HPDE6-E6E7 (cell line): ENCODE results near the gene SMURF2.

Experiments
- DNase-seq: peaks from one replicate; pipeline ENCODE4 v3.0.0; 2011; ENCODE audit warnings: missing footprints; ENCODE audit errors: extremely low spot score

SMURF2 gene

DNA sequence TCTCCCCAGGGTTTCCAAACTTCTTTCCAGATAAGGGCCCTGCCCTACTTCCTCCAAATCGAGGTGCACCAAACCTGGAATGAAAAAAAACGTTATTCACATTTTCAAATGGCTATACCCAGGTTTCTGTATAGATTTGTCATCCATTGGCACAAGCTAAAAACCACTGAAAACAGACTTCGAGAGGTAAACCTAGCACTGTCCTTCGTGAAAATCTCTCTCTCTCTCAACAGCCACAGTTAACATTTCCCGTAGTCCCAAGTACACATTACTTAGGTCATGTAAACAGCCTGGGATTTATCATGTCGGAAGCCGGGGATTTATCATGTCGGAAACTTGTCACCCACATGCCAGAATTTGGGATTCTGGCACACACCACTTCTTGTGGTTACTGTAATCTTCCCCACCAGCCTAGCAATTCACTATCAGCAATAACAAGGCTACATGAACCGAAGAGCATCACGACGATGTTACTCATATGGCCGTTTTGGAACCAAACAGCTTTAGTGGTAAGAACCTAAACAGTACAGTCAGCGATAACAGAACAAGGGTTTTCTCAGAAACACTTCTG, 157.3 kb downstream of the SMURF2 start:
- DNase-seq = no peak

DNA sequence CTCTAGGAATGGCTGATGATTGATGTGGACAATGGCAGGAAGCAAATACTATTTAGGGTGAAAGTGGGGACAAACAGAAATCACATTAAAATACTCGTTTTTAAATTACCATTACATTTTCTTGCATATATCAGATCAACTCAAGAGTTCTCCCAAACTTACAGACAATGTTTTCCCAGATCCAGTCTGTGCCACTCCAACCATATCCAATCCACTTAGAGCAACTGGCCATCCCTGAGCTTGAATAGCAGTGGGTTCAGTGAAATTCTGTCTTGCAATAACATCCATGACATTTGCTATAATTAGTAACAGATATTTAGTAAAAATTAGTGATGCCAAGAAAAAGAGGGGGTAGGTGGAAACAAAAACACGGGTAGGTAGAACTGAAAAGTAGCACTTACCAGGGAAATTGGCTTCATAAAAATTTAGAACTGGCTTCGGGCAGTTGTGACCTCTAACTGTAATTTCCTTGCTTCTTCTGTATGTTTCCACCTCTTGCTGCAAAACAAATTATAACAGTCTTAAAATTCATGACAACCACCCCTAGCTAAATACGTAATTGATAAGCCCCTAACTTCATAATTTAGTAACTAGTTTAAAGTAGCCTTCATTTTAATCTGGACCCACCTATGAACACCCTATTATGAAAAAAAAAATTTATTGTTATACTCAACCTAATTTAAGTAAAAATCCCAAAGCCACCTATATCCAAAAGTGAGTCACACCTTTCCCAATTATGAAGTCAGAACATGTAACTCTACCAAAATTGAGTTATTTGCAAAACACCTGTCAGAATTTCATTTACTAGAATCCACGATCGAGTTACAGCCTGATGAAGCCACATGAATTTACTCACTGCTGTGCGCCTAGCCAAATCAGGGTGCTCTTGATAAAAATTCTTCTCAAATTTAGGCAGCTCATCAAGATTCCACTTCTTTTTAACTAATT, 158.0 kb downstream of the SMURF2 start:
- DNase-seq = no peak

DNA sequence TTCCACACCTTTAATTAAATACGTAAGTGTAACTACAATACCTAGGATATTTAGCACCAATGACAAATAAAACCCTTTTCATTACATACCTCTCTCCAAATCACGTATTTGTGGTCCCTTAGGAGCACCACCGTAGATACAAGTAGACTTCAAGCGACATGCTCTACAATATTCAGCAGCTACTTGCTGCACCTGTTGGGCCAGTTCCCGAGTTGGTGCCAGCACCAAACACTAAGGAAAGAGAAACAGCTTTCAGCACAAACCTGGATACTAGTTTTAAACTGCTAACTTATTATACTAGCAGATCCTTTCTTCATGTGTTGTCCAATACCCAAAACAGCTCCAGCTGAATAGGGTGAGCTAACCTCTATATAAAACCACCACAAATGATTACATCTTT, 158.8 kb downstream of the SMURF2 start:
- no peak for DNase-seq

DNA sequence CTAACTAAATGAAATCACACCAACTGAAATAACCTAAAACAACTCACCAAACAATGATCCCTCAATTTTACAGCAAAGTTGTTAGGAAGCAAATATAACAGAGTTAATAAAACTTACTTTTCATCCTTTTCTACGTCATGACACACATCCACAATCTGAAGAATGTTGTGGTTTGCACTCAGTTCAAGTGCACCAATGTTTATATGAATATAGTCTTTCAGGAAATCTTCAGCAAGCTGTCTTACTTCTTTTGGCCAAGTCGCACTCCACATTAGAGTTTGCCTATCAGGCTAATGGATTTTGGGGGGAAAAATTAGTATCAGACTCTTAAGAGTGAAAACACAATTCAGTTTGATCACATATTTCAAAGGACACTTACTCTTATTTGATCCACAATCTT, 159.3 kb downstream of the SMURF2 start:
- DNase-seq = no peak

DNA sequence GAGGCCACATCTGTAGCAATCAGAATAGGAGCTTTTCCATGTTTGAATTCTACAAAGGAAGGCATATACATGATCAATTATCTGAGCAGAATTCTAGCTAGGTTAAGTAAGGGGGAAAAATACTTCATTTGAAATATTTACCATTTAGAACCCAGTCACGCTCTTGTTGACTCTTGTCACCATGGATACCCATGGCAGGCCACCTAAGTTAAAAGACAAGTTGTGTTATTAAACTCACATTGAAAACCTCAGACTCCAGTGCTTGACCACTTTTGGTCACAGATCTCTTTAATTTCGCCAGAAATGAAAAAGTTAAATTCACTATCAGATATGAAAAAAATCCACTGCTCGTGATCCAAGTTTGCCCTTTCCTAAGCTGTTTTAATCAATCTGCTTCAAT, 160.1 kb downstream of the SMURF2 start:
- DNase-seq = no peak

DNA sequence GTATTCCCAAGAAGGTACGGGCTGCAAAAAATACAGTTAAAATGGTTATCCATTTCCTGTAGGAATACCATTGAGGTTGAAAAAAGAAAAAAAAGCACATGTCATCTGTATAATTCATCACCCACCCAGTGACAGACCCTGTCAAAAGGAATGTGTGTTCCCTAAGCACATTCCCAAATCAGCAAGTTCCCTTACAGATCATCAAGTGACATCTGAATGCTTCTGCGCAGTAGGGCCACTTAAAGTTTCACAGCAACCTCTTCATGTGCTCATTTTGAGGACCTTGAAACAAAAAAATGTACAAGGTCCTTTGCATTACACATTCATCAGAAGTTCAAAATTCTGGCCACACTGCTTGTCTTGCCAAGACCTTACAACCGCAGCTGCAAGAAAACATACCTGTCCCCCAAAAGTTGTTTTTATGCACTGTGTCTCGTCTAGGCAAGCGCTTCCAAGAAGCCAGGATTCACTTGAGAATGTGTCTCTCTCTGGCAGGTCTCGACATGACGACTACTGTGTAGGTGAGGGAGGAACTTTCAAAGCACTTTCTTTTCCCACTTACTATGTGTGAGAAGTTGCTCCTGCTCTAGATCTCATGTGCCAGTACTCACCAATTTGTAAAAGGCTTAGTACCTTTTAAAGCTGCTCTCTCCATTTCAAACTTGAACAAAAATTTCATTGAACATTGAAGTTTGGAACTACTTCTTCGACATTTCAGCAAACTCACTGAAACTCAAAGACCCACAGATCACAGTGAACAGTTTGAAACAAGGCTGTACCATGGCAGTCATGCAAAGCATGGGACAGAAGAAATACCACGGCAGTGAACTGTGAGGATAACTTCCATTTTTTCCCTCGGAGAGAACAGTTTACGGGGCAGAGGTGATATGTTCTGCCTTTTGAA, 161.0 kb downstream of the SMURF2 start:
- no peak for DNase-seq

DNA sequence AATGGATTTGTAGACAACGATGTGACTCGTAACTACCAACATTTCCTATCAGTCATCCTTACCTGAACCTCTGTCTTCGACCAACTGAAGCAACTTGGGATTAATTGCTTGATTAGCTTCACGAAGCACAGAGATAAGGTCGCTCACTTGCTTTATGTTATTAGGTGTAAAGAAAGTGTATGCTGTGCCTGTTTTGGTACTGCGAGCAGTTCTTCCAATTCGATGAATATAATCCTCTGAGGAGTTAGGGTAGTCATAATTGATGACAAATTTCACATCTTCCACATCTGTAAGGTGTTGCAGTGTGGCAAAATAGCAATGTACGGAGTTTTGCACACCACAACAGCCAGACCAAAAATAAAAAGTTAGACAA, 161.6 kb downstream of the SMURF2 start:
- no peak for DNase-seq

DNA sequence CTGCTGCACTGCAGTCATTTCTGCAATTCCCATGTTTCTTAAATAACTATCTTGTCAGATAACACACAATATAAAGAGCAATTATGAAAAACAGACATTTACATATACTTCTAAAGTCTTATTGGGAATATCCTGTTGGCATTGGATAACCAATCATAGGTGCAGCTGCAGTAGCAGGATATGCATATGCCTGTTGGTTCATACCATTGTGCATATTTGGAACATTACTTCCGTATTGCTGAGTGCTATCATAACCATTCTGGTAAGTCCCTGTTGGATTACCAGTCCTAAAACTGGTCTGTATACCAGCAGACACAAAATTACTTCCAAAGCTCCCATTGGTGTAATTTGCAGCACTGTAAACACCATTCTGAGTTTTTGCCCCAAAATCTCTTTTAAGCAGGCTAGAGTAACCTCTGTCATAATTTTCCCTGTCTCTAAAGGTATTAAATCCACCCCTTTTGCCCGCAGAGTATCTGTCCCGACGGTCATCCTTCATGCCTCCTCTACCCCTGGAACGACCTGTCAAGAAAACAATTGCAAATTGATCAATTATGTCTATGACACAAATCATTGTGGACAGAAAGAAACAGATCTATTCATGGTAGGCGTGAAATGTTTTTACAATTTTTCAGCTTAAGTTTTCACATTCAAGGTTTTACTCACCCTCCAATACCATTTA, 162.2 kb downstream of the SMURF2 start:
- no peak for DNase-seq

DNA sequence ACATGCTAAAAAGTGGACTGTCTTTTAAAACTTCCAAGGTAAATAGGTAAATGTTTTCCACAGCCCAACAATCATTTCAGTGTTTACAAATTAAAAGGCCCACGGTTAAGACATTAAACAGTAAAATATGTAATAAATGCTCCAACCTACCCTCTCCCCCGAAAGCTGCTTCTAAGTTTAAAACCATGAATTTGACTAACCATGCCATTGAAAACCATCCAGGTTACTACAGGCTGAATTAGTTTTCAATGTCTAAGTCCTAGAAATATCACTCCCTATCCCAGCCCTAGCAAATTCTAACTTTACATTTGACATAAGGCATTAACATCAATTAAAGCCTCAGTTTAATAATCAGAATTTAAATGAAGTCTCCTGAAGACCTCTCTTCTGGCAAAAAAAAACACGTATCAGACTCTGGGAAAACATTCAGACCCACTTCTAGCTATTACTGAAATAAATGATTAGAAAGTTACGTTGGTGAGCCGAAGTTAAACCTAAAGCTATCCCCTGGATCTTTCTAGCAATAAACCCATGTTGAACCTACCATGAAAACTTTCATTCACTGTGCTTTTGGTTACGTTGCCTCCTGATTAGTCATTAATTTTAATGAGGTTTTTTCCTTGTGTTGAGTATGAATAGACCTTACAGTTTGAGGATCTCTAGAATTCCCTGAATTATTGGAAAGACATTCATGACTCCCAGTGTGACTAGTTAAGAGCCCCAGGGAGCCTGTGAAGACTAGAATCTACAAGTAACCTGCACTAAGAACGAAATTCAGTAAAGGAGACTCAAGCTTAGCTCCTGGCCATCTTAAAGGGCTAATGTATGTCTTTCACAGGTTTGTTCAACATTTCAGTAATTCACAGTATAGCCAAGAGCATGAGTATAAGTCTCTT, 163.6 kb downstream of the SMURF2 start:
- no peak for DNase-seq

DNA sequence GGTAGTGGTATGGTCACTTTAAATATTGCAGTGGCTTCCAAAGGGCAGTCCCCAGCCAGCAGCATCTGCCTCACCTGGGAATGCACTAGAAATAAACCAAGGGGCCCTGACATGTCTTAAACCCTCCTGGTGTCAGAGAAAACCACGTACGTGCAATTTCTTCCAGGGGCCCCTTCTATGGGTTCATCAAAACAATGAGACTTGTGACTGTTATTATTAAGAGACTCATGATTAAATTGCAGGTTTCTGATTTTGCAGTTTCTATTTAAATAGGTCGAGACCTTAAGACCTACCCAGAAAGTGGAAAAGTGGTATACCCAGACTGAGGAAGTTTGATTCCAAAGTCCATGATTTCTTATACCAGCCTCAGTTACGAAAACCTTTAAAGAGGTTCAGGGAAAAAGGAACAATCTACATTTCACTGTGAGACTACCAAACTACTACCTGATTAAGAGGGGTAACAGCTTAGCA, 164.5 kb downstream of the SMURF2 start:
- DNase-seq = no peak

DNA sequence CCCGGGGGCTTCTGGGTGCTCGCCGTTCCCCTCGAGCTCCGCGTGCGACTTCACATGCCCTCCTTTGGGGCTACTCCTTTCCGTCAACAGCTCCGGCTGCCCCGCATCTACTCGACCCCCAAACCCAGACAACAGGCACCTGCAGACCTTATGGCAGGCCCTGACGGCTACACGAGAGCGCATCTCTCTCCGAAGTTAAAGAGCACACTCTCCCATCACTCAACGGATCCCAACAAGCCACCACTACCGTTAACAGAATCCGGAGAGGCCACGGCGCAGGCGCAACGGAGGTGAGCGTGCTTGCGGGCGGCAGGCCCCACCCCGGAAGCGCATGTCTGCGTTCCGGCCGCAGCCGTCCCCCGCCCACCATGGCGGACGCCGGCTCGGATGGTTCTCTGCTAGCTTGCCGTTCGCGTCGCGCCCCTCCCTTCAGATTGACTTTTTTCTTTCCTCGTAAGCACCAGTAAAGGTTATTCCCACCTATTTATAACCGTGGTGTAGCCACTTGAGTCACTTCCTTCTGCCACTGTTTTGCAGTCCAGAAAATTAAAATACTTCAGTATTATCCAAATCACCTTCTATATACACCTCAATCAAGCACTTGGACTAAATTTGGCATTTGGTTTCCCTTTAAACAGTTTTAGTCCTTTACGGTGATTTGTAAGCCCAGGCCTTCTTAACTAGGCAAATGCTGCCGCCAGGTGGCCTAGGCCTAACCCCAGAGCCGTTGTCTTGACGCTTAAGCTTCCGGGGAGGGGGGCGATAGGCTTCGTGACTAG, 165.1 kb downstream of the SMURF2 start, which contains the start of gene POLG2:
Gene POLG2 (minus strand): TSS at position 269 of the 779 bp plus-strand sequence. CDS start 86 bp downstream, at position 183.
- peak; percentile 93 for DNase-seq

DNA sequence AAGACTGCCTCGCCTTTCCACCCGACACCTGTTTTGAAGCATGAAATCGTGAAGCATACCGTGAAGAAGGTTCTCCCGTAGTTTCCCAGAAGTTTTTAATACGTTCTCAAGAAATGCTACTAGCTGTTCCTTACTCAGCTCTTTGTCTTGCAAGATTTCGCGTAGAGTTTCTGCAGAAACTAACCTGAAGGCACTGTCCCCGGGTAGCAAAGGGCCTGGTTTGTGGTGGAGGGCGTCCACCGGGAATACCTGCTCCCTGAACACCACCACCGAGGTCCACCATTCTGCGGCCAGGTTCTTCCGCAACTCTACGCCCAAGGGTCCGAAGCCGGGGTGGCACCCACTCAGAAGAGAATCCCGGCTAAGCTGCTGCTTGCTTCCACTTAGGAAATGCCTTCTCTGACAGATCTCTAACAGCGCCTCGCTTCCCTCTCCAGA, 165.7 kb downstream of the SMURF2 start:
- DNase-seq = no peak
